Transverse colon (tissue), 4 donors: ENCODE data around the gene DCAF11.
A peak's percentile ranks its signal among the peaks of the same experiment; 100 is the strongest.

ENCODE experiments used
- EP300 ChIP-seq: sonication (generic); formaldehyde crosslinking; IDR thresholded peaks from one replicate; pipeline ENCODE4 v1.6.1; 2017; ENCODE audit warnings: antibody characterized with exemption, low read depth
- POLR2A ChIP-seq: fragments of 450-650 bp; IDR thresholded peaks from one replicate; pipeline ENCODE4 v1.6.1; 2016; ENCODE audit warnings: antibody characterized with exemption, mild to moderate bottlenecking, moderate library complexity
- POLR2AphosphoS5 ChIP-seq, 3 donors: sonication (generic); formaldehyde crosslinking; IDR thresholded peaks; one replicate each; pipeline ENCODE4 v1.6.1; 2016; ENCODE audit warnings: antibody characterized with exemption in 3 of 3
- TF ChIP-seq, protein P1 (sequence below), 5 experiments: fragments of 200-600 bp in 3 of 5; fragments of 450-650 bp in 2 of 5; sonication (generic) in 3 of 5; IDR thresholded peaks; 1 replicate in 2 of 5; 2 replicates in 3 of 5; pipeline ENCODE4 v1.5.1; 2016 to 2017; ENCODE audit warnings: antibody characterized with exemption in 5 of 5, inconsistent platforms in 3 of 5, mild to moderate bottlenecking in 2 of 5, moderate library complexity in 1 of 5

- TF ChIP-seq POLR2A (no peak), POLR2AphosphoS5 (IDR thresholded peaks at IDR 0.05) (peak; percentile 67 to 86 (median 78)), EP300 (no peak)
- TF ChIP-seq, protein P1, sequence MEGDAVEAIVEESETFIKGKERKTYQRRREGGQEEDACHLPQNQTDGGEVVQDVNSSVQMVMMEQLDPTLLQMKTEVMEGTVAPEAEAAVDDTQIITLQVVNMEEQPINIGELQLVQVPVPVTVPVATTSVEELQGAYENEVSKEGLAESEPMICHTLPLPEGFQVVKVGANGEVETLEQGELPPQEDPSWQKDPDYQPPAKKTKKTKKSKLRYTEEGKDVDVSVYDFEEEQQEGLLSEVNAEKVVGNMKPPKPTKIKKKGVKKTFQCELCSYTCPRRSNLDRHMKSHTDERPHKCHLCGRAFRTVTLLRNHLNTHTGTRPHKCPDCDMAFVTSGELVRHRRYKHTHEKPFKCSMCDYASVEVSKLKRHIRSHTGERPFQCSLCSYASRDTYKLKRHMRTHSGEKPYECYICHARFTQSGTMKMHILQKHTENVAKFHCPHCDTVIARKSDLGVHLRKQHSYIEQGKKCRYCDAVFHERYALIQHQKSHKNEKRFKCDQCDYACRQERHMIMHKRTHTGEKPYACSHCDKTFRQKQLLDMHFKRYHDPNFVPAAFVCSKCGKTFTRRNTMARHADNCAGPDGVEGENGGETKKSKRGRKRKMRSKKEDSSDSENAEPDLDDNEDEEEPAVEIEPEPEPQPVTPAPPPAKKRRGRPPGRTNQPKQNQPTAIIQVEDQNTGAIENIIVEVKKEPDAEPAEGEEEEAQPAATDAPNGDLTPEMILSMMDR (IDR thresholded peaks at IDR 0.05): no peak
Observed at GRCh38 chr14:24146453-24146977, 31.9 kb downstream of the DCAF11 start, which contains the start of gene PSME2.
